Caco-2 (cell line): ENCODE data around the gene ANKRD49. TPM values are rescaled to one million over a fixed set of nuclear protein-coding genes. Genes with fewer than 3 reads are reported as not detected.

Source experiments
- BruUV-seq: library from RNA; stranded (reverse); fragments of 400-500 nt; replicated peaks from 2 replicates; lab custom pipeline; 2021; lab: Mats Ljungman, UMichigan
- CTCF ChIA-PET: fragments of 300-600 bp; sonication (Branson Sonifier 250); formaldehyde crosslinking; loops from one replicate; lab custom pipeline; 2022; ENCODE audit warnings: antibody characterized with exemption; lab: Charles Lee
- POLR2A ChIA-PET: fragments of 300-600 bp; sonication (Branson Sonifier 250); formaldehyde crosslinking; loops from one replicate; lab custom pipeline; 2022; ENCODE audit warnings: antibody characterized with exemption; lab: Charles Lee
- DNase-seq, 2 experiments: peaks; one replicate each; pipeline versions ENCODE4 v3.0.0 to v3.0.0-alpha.2; 2020 to 2022
- H3K27me3 ChIP-seq: replicated peaks from 2 replicates; pipeline ENCODE4 v1.6.0; 2011; ENCODE audit warnings: low read length; ENCODE audit not compliant: control insufficient read depth, insufficient read depth
- H3K36me3 ChIP-seq: 2 replicates; pipeline ENCODE4 v1.5.1; 2011; ENCODE audit warnings: low read length; ENCODE audit not compliant: control insufficient read depth, insufficient read depth
- H3K4me1 ChIP-seq: fragments of 250-450 bp; sonication (Bioruptor Pico); 2 replicates; pipeline ENCODE4 v1.5.1; 2020; ENCODE audit warnings: mild to moderate bottlenecking
- H3K4me3 ChIP-seq: 2 replicates; pipeline ENCODE4 v1.5.1; 2011; ENCODE audit warnings: low read depth, mild to moderate bottlenecking, control low read depth, low read length
- H3K9me3 ChIP-seq: fragments of 250-450 bp; sonication (Bioruptor Pico); 2 replicates; pipeline ENCODE4 v1.5.1; 2020; ENCODE audit warnings: mild to moderate bottlenecking, moderate library complexity
- H3K27ac Mint-ChIP-seq: one replicate; pipeline ENCODE4 v1.8.0; 2022; ENCODE audit warnings: mixed read lengths; ENCODE audit not compliant: unreplicated experiment
- H3K27me3 Mint-ChIP-seq: one replicate; pipeline ENCODE4 v1.8.0; 2022; ENCODE audit warnings: mixed read lengths; ENCODE audit not compliant: insufficient read depth, unreplicated experiment
- H3K36me3 Mint-ChIP-seq: one replicate; pipeline ENCODE4 v1.8.0; 2022; ENCODE audit warnings: mild to moderate bottlenecking, mixed read lengths; ENCODE audit not compliant: insufficient read depth, unreplicated experiment
- H3K4me1 Mint-ChIP-seq: one replicate; pipeline ENCODE4 v1.8.0; 2022; ENCODE audit warnings: low read depth, mixed read lengths; ENCODE audit not compliant: unreplicated experiment
- H3K4me3 Mint-ChIP-seq: one replicate; pipeline ENCODE4 v1.8.0; 2022; ENCODE audit warnings: mild to moderate bottlenecking, moderate library complexity, mixed read lengths; ENCODE audit not compliant: unreplicated experiment
- H3K9me3 Mint-ChIP-seq: one replicate; pipeline ENCODE4 v1.8.0; 2022; ENCODE audit warnings: mixed read lengths; ENCODE audit not compliant: unreplicated experiment
- intact Hi-C: fragments of 100-400 bp; cut with micrococcal nuclease; formaldehyde crosslinking; loops from one replicate; pipeline ENCODE4 v1.10.0; 2022; ENCODE audit not compliant: unreplicated experiment
- total RNA-seq: library from RNA; stranded (reverse); gene quantifications from 2 replicates; pipeline ENCODE4 v1.2.3, GENCODE V29; 2022
- TF ChIP-seq, protein P1 (sequence below), 2 experiments: fragments of 200-600 bp in 1 of 2; IDR thresholded peaks; 1 replicate in 1 of 2; 2 replicates in 1 of 2; pipeline versions ENCODE4 v1.5.1 to v1.8.0; 2011 to 2022; ENCODE audit warnings: antibody characterized with exemption in 1 of 2, control low read depth in 1 of 2, inconsistent platforms in 1 of 2, low read depth in 1 of 2, low read length in 1 of 2, mild to moderate bottlenecking in 1 of 2, moderate library complexity in 1 of 2; ENCODE audit not compliant: insufficient read depth in 1 of 2, severe bottlenecking in 1 of 2, unreplicated experiment in 1 of 2

The ANKRD49 gene
- total RNA-seq, 1 experiment from 2014 or later = 29.2 TPM

DNA sequence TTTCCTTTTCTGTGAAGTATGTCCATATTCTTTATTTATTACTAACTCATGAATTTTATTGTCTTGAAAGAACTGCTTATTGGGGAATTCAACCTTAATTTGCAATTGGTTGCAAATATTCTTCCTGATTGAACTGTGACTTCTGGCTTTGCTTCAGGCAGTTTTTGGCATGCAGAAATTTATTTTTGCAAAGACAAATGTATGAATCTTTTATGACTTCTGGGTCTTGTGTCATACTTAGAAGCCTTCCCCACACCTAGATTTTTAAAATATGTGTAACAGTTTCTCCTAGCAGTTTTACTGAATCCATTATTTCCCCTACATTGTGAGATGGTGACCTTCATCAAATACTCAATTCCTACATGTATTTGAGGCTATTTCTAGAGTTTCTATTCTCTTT is 12.4 kb upstream of the ANKRD49 start:
- peaks cover 7% of the 10 kb centered on the region for H3K4me1 Mint-ChIP-seq

DNA sequence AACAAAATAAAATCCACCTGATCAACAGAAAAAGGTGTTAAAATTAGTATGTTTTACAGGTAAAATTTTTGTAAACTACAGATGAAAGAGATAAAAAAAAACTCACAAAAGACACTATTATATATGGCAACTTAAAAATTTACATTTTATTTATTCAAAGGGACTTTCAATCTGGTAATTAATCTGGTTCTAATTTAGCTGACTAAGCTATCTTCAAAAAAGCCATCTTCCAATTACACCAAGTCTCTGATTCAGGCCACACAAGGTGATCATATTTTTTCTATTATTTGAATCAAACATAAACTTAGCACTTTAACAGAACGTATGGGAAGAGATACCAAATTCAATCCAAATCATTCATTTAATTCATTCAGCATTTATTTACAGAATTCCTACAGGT is 7.7 kb upstream of the ANKRD49 start:
- Mint-ChIP-seq H3K36me3 (peaks cover 78% of the 10 kb centered on the region), H3K27me3 (no peaks in the 10 kb centered on the region), H3K9me3 (no peaks in the 10 kb centered on the region), H3K27ac (no peak overlapping the region), H3K4me1 (no peaks in the 10 kb centered on the region), H3K4me3 (no peak overlapping the region)
- ChIA-PET CTCF (interaction anchor here (0.6 kb wide), 1 partner anchor 104 kb away, joined by 8 read pairs; no protein-coding TSS in a partner anchor), POLR2A (no interaction called here)
- TF ChIP-seq, protein P1, sequence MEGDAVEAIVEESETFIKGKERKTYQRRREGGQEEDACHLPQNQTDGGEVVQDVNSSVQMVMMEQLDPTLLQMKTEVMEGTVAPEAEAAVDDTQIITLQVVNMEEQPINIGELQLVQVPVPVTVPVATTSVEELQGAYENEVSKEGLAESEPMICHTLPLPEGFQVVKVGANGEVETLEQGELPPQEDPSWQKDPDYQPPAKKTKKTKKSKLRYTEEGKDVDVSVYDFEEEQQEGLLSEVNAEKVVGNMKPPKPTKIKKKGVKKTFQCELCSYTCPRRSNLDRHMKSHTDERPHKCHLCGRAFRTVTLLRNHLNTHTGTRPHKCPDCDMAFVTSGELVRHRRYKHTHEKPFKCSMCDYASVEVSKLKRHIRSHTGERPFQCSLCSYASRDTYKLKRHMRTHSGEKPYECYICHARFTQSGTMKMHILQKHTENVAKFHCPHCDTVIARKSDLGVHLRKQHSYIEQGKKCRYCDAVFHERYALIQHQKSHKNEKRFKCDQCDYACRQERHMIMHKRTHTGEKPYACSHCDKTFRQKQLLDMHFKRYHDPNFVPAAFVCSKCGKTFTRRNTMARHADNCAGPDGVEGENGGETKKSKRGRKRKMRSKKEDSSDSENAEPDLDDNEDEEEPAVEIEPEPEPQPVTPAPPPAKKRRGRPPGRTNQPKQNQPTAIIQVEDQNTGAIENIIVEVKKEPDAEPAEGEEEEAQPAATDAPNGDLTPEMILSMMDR (IDR thresholded peaks at IDR 0.05; ENCODE audit: insufficient read depth in 1 of 2, low read depth in 1 of 2, low read length in 1 of 2, severe bottlenecking in 1 of 2, unreplicated experiment in 1 of 2) = no peak
- BruUV-seq = no TSS peak
- Histone ChIP-seq H3K4me1 (no peaks in the 10 kb centered on the region), H3K4me3 (no peak overlapping the region), H3K27me3 (no peaks in the 10 kb centered on the region), H3K36me3 (peaks cover 7% of the 10 kb centered on the region), H3K9me3 (no peaks in the 10 kb centered on the region)
- intact Hi-C loops = no loop called here
- DNase-seq = no peak

More for the DNA sequence above, 12.4 kb upstream of the ANKRD49 start:
- BruUV-seq = no TSS peak
- Histone ChIP-seq H3K4me3 (no peak overlapping the region), H3K27me3 (no peaks in the 10 kb centered on the region), H3K9me3 (no peaks in the 10 kb centered on the region), H3K4me1 (no peaks in the 10 kb centered on the region), H3K36me3 (peaks cover 3% of the 10 kb centered on the region)
- TF ChIP-seq, protein P1 (IDR thresholded peaks at IDR 0.05; ENCODE audit: insufficient read depth in 1 of 2, low read depth in 1 of 2, low read length in 1 of 2, severe bottlenecking in 1 of 2, unreplicated experiment in 1 of 2) = no peak
- no peak for DNase-seq
- POLR2A ChIA-PET = no interaction called here
- intact Hi-C loops = no loop called here
- H3K27ac Mint-ChIP-seq = no peak overlapping the region
- CTCF ChIA-PET = no interaction called here
- H3K4me3 Mint-ChIP-seq = no peak overlapping the region
- no peaks in the 10 kb centered on the region for H3K9me3 Mint-ChIP-seq
- H3K27me3 Mint-ChIP-seq = no peaks in the 10 kb centered on the region
- H3K36me3 Mint-ChIP-seq = peaks cover 70% of the 10 kb centered on the region

DNA sequence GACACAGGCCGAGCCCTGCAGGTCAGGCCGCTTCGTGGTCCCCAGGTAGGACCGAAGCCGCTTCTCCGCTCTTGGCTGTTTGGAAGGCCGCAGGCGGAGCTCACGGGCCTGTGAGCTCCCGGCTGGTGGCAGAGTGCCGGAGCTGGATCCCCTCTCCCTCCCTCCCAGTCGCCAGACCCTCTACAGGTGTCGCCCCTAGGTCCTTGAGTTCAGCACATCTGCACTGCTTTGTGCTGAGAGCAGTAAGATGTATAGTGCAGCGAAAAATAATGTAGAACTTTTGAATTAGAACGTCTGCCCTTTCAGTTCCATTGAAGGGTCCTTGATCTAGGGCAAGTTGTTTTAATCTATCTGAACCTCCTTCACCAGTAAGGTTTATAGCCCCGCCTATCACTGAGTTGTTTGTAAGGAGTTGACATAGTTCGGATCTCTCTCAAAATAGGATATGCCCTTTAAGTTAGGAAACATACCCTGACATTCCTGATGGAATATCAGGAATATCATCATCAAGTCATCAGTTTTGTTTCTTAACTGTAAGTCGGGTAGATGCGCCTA is 419 bp downstream of the ANKRD49 start:
- peak overlapping the region; percentile 59 for H3K4me3 ChIP-seq
- no peaks in the 10 kb centered on the region for H3K9me3 Mint-ChIP-seq
- no peaks in the 10 kb centered on the region for H3K9me3 ChIP-seq
- no peaks in the 10 kb centered on the region for H3K27me3 Mint-ChIP-seq
- intact Hi-C loops = loop anchor here (2.0 to 5.0 kb wide), 2 partner anchors 367 to 753 kb away; partner anchors contain the start of genes C11orf54, PANX1 and TAF1D
- TF ChIP-seq, protein P1 (IDR thresholded peaks at IDR 0.05; ENCODE audit: insufficient read depth in 1 of 2, low read depth in 1 of 2, low read length in 1 of 2, severe bottlenecking in 1 of 2, unreplicated experiment in 1 of 2) = peak in 1 of 2 experiments; percentile 27
- H3K4me1 ChIP-seq = peaks cover 20% of the 10 kb centered on the region
- H3K36me3 ChIP-seq = peaks cover 10% of the 10 kb centered on the region
- peak overlapping the region; percentile 97 for H3K4me3 Mint-ChIP-seq
- no peaks in the 10 kb centered on the region for H3K27me3 ChIP-seq
- H3K4me1 Mint-ChIP-seq = peaks cover 14% of the 10 kb centered on the region
- DNase-seq = no peak
- CTCF ChIA-PET = interaction anchor here (0.6 to 1.0 kb wide), 4 partner anchors 11 to 606 kb away, joined by 3 to 7 read pairs (median 6); no protein-coding TSS in a partner anchor
- H3K27ac Mint-ChIP-seq = peak overlapping the region; percentile 98
- BruUV-seq = no TSS peak
- POLR2A ChIA-PET = interaction anchor here (0.9 to 1.0 kb wide), 2 partner anchors 52 to 710 kb away, joined by 3 read pairs; partner anchors contain the start of gene MED17
- H3K36me3 Mint-ChIP-seq = peaks cover 61% of the 10 kb centered on the region
